ENCODE measurements around the gene CDC42EP4. TPM values are rescaled to one million over a fixed set of nuclear protein-coding genes. Genes with fewer than 3 reads are reported as not detected.

CDC42EP4 gene
- total RNA-seq, 1 experiment from 2014 or later = 48.4 TPM

GRCh38 chr17:73348829-73349095, 37.0 kb upstream of the CDC42EP4 start:
- H2AFZ ChIP-seq = no peak overlapping the region
- no peaks in the 10 kb centered on the region for H3K79me2 ChIP-seq (ENCODE audit: low read depth)
- POLR2A ChIA-PET (ENCODE audit: unreplicated experiment) = no interaction called here
- TF ChIP-seq EZH2 (IDR thresholded peaks at IDR 0.05; ENCODE audit: low read depth) = no peak
- TF ChIP-seq, protein P1, sequence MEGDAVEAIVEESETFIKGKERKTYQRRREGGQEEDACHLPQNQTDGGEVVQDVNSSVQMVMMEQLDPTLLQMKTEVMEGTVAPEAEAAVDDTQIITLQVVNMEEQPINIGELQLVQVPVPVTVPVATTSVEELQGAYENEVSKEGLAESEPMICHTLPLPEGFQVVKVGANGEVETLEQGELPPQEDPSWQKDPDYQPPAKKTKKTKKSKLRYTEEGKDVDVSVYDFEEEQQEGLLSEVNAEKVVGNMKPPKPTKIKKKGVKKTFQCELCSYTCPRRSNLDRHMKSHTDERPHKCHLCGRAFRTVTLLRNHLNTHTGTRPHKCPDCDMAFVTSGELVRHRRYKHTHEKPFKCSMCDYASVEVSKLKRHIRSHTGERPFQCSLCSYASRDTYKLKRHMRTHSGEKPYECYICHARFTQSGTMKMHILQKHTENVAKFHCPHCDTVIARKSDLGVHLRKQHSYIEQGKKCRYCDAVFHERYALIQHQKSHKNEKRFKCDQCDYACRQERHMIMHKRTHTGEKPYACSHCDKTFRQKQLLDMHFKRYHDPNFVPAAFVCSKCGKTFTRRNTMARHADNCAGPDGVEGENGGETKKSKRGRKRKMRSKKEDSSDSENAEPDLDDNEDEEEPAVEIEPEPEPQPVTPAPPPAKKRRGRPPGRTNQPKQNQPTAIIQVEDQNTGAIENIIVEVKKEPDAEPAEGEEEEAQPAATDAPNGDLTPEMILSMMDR (conservative IDR thresholded peaks at IDR 0.05) = no peak
- H3K9me2 ChIP-seq (ENCODE audit: insufficient read depth) = no peaks in the 10 kb centered on the region
- peaks cover 2% of the 10 kb centered on the region; the same call in 1 of the 2 replicates for H3F3A ChIP-seq (ENCODE audit: insufficient read depth, low read depth)
- DNase-seq = no peak
- H4K20me1 ChIP-seq (ENCODE audit: insufficient read depth) = no peaks in the 10 kb centered on the region
- H3K9me3 ChIP-seq (ENCODE audit: insufficient read depth, low read depth) = no peaks in the 10 kb centered on the region
- H3K36me3 ChIP-seq (ENCODE audit: low read depth) = no peaks in the 10 kb centered on the region
- no peak overlapping the region for H3K27ac ChIP-seq
- intact Hi-C loops (cut with micrococcal nuclease; ENCODE audit: unreplicated experiment) = no loop called here
- H3K27me3 ChIP-seq (ENCODE audit: insufficient read depth, low read depth) = no peaks in the 10 kb centered on the region
- no peak overlapping the region for H3K4me3 ChIP-seq
- CTCF ChIA-PET = no interaction called here
- BruUV-seq (replicated peaks) = no TSS peak
- peaks cover 9% of the 10 kb centered on the region for H3K4me1 ChIP-seq (replicated peaks; ENCODE audit: insufficient read depth)
- no peak overlapping the region for H3K4me2 ChIP-seq

DNA sequence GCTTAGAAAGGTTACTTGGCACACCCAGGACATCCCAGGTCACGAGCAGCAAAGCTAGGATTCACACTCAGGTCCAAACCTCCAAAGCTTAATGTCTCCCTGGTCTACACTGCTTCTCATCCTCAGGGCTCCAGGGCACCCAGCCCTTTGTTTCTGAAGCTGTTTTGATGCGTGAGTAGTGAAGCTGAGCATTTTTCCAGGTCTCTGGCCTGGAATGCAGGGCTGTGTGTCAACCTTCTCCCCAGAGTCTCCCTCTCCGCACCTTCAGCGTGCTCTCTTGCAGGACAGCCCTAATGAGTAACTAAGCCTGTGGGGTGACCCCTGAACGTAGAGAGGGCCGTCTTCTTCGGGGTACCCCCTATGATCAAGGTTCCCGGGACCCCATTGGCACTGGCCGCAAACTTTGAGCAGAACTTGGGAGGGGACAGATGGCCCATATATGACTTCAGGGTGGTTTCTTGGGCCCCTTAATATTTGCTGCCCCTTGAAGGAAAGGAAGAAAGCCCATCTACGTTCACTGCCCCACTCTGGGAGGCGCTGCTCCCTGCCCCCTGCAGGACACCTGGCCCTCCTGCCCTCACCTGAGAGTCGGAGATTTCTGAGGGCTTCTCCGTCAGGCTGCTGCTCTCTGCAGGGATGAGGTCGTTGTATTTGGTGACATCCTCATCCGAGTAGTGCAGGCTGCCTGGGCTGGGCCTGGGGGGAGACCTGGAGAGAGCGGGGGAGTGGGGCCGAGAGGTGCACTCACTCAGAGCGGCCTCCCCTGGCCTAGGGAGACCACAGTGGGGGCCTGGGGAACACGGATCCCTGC, 36.4 kb upstream of the CDC42EP4 start:
- ChIA-PET POLR2A (ENCODE audit: unreplicated experiment) (no interaction called here), CTCF (no interaction called here)
- TF ChIP-seq, protein P1 (conservative IDR thresholded peaks at IDR 0.05) = no peak
- TF ChIP-seq EZH2 (IDR thresholded peaks at IDR 0.05; ENCODE audit: low read depth) = no peak
- Histone ChIP-seq H4K20me1 (ENCODE audit: insufficient read depth) (no peaks in the 10 kb centered on the region), H3K27me3 (ENCODE audit: insufficient read depth, low read depth) (no peaks in the 10 kb centered on the region), H3F3A (ENCODE audit: insufficient read depth, low read depth) (peaks cover 4% of the 10 kb centered on the region; the same call in 1 of the 2 replicates), H3K4me2 (no peak overlapping the region), H3K27ac (no peak overlapping the region), H3K9me2 (ENCODE audit: insufficient read depth) (no peaks in the 10 kb centered on the region), H3K9me3 (ENCODE audit: insufficient read depth, low read depth) (no peaks in the 10 kb centered on the region), H3K36me3 (ENCODE audit: low read depth) (no peaks in the 10 kb centered on the region), H3K4me1 (replicated peaks; ENCODE audit: insufficient read depth) (peaks cover 14% of the 10 kb centered on the region), H3K79me2 (ENCODE audit: low read depth) (no peaks in the 10 kb centered on the region), H2AFZ (no peak overlapping the region), H3K4me3 (no peak overlapping the region)
- DNase-seq = no peak
- intact Hi-C loops (cut with micrococcal nuclease; ENCODE audit: unreplicated experiment) = no loop called here
- no TSS peak for BruUV-seq (replicated peaks)

GRCh38 chr17:73347351-73347750, 35.5 kb upstream of the CDC42EP4 start:
- CTCF ChIA-PET = no interaction called here
- no TSS peak for BruUV-seq (replicated peaks)
- Histone ChIP-seq H3K27ac (no peak overlapping the region), H3K4me2 (no peak overlapping the region), H3K9me3 (ENCODE audit: insufficient read depth, low read depth) (no peaks in the 10 kb centered on the region), H3K4me1 (replicated peaks; ENCODE audit: insufficient read depth) (peaks cover 23% of the 10 kb centered on the region), H3K9me2 (ENCODE audit: insufficient read depth) (no peaks in the 10 kb centered on the region), H3K36me3 (ENCODE audit: low read depth) (no peaks in the 10 kb centered on the region), H3K79me2 (ENCODE audit: low read depth) (no peaks in the 10 kb centered on the region), H2AFZ (no peak overlapping the region), H3F3A (ENCODE audit: insufficient read depth, low read depth) (peaks cover 4% of the 10 kb centered on the region; the same call in 1 of the 2 replicates), H3K27me3 (ENCODE audit: insufficient read depth, low read depth) (no peaks in the 10 kb centered on the region), H3K4me3 (no peak overlapping the region), H4K20me1 (ENCODE audit: insufficient read depth) (no peaks in the 10 kb centered on the region)
- POLR2A ChIA-PET (ENCODE audit: unreplicated experiment) = no interaction called here
- no peak for DNase-seq
- intact Hi-C loops (cut with micrococcal nuclease; ENCODE audit: unreplicated experiment) = no loop called here
- no peak for TF ChIP-seq EZH2 (IDR thresholded peaks at IDR 0.05; ENCODE audit: low read depth)
- TF ChIP-seq, protein P1 (conservative IDR thresholded peaks at IDR 0.05) = no peak
